ENCODE measurements around the gene WDR75. TPM values are rescaled to one million over a fixed set of nuclear protein-coding genes. Genes with fewer than 3 reads are reported as not detected.
A peak's percentile ranks its signal among the peaks of the same experiment; 100 is the strongest.

WDR75 gene
- total and polyA plus RNA-seq, 9 of the 15 experiments (the other 6 are each of a cell fraction or from before 2014, with no cell fraction given), result 50.9 to 111 (median 76.4) TPM

DNA sequence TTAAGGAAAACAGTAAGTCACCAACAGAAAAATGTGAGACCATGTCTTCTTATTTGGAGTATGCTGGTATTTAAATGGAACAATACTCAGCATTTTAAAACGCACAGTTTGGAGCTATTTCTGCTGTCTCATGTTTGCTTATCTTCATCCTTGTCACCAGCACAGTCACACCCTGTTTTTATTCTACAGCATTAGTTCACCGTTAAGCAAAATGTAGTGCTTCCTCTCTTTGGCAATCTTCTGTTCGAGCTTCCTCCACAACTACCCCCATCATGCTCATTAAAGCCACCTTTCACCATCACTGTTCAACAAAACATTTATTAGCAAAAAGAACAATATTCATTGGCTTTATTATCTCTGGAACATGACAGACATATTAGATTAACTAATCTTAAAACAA, 75.3 kb downstream of the WDR75 start (continued):
- TF ChIP-seq, protein P1, sequence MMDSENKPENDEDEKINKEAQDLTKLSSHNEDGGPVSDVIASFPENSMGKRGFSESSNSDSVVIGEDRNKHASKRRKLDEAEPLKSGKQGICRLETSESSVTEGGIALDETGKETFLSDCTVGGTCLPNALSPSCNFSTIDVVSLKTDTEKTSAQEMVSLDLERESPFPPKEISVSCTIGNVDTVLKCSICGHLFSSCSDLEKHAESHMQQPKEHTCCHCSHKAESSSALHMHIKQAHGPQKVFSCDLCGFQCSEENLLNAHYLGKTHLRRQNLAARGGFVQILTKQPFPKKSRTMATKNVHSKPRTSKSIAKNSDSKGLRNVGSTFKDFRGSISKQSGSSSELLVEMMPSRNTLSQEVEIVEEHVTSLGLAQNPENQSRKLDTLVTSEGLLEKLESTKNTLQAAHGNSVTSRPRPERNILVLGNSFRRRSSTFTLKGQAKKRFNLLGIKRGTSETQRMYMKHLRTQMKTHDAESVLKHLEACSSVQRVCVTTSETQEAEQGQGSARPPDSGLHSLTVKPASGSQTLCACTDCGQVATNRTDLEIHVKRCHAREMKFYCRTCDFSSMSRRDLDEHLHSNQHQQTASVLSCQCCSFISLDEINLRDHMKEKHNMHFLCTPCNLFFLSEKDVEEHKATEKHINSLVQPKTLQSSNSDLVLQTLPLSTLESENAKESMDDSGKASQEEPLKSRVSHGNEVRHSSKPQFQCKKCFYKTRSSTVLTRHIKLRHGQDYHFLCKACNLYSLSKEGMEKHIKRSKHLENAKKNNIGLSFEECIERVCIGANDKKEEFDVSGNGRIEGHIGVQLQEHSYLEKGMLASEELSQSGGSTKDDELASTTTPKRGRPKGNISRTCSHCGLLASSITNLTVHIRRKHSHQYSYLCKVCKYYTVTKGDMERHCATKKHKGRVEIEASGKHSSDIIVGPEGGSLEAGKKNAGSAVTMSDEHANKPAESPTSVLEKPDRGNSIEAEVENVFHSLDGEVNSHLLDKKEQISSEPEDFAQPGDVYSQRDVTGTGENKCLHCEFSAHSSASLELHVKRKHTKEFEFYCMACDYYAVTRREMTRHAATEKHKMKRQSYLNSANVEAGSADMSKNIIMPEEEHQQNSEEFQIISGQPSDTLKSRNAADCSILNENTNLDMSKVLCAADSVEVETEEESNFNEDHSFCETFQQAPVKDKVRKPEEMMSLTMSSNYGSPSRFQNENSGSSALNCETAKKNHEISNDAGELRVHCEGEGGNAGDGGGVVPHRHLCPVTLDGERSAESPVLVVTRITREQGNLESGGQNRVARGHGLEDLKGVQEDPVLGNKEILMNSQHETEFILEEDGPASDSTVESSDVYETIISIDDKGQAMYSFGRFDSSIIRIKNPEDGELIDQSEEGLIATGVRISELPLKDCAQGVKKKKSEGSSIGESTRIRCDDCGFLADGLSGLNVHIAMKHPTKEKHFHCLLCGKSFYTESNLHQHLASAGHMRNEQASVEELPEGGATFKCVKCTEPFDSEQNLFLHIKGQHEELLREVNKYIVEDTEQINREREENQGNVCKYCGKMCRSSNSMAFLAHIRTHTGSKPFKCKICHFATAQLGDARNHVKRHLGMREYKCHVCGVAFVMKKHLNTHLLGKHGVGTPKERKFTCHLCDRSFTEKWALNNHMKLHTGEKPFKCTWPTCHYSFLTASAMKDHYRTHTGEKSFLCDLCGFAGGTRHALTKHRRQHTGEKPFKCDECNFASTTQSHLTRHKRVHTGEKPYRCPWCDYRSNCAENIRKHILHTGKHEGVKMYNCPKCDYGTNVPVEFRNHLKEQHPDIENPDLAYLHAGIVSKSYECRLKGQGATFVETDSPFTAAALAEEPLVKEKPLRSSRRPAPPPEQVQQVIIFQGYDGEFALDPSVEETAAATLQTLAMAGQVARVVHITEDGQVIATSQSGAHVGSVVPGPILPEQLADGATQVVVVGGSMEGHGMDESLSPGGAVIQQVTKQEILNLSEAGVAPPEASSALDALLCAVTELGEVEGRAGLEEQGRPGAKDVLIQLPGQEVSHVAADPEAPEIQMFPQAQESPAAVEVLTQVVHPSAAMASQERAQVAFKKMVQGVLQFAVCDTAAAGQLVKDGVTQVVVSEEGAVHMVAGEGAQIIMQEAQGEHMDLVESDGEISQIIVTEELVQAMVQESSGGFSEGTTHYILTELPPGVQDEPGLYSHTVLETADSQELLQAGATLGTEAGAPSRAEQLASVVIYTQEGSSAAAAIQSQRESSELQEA (IDR thresholded peaks at IDR 0.05; ENCODE audit: low read depth), result no peak
- TF ChIP-seq, protein P2, sequence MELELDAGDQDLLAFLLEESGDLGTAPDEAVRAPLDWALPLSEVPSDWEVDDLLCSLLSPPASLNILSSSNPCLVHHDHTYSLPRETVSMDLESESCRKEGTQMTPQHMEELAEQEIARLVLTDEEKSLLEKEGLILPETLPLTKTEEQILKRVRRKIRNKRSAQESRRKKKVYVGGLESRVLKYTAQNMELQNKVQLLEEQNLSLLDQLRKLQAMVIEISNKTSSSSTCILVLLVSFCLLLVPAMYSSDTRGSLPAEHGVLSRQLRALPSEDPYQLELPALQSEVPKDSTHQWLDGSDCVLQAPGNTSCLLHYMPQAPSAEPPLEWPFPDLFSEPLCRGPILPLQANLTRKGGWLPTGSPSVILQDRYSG (tag; conservative IDR thresholded peaks at IDR 0.05; ENCODE audit: low read depth), result no peak
- TF ChIP-seq TAF1 (IDR thresholded peaks at IDR 0.05; ENCODE audit: control insufficient read depth, extremely low read depth, insufficient read depth, low read length, severe bottlenecking) (no peak), HMG20A (CRISPR knock-in tag; conservative IDR thresholded peaks at IDR 0.05) (no peak), ZFP30 (CRISPR knock-in tag; IDR thresholded peaks at IDR 0.05; ENCODE audit: borderline replicate concordance) (no peak), DACH1 (IDR thresholded peaks at IDR 0.05; ENCODE audit: partially characterized antibody) (peak; percentile 58), ZNF507 (tag; conservative IDR thresholded peaks at IDR 0.05) (no peak)
- TF ChIP-seq, protein P3, sequence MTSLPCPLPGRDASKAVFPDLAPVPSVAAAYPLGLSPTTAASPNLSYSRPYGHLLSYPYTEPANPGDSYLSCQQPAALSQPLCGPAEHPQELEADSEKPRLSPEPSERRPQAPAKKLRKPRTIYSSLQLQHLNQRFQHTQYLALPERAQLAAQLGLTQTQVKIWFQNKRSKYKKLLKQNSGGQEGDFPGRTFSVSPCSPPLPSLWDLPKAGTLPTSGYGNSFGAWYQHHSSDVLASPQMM (CRISPR knock-in tag; IDR thresholded peaks at IDR 0.05), result no peak
- TF ChIP-seq, protein P4, sequence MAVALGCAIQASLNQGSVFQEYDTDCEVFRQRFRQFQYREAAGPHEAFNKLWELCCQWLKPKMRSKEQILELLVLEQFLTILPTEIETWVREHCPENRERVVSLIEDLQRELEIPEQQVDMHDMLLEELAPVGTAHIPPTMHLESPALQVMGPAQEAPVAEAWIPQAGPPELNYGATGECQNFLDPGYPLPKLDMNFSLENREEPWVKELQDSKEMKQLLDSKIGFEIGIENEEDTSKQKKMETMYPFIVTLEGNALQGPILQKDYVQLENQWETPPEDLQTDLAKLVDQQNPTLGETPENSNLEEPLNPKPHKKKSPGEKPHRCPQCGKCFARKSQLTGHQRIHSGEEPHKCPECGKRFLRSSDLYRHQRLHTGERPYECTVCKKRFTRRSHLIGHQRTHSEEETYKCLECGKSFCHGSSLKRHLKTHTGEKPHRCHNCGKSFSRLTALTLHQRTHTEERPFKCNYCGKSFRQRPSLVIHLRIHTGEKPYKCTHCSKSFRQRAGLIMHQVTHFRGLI (CRISPR knock-in tag; IDR thresholded peaks at IDR 0.05), result no peak
- TF ChIP-seq, protein P5, sequence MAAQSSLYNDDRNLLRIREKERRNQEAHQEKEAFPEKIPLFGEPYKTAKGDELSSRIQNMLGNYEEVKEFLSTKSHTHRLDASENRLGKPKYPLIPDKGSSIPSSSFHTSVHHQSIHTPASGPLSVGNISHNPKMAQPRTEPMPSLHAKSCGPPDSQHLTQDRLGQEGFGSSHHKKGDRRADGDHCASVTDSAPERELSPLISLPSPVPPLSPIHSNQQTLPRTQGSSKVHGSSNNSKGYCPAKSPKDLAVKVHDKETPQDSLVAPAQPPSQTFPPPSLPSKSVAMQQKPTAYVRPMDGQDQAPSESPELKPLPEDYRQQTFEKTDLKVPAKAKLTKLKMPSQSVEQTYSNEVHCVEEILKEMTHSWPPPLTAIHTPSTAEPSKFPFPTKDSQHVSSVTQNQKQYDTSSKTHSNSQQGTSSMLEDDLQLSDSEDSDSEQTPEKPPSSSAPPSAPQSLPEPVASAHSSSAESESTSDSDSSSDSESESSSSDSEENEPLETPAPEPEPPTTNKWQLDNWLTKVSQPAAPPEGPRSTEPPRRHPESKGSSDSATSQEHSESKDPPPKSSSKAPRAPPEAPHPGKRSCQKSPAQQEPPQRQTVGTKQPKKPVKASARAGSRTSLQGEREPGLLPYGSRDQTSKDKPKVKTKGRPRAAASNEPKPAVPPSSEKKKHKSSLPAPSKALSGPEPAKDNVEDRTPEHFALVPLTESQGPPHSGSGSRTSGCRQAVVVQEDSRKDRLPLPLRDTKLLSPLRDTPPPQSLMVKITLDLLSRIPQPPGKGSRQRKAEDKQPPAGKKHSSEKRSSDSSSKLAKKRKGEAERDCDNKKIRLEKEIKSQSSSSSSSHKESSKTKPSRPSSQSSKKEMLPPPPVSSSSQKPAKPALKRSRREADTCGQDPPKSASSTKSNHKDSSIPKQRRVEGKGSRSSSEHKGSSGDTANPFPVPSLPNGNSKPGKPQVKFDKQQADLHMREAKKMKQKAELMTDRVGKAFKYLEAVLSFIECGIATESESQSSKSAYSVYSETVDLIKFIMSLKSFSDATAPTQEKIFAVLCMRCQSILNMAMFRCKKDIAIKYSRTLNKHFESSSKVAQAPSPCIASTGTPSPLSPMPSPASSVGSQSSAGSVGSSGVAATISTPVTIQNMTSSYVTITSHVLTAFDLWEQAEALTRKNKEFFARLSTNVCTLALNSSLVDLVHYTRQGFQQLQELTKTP (IDR thresholded peaks at IDR 0.05; ENCODE audit: low read depth in 1 of 2, partially characterized antibody in 2 of 2), result no peak
